HepG2 (cell line): ENCODE measurements around the gene UBR3. TPM values are rescaled to one million over a fixed set of nuclear protein-coding genes. Genes with fewer than 3 reads are reported as not detected.

Source experiments
- ATF6 ChIP-seq: sonication (generic); formaldehyde crosslinking; conservative IDR thresholded peaks from 2 replicates; pipeline ENCODE4 v1.4.0; 2020; ENCODE audit warnings: missing genetic modification reagents
- CBFB ChIP-seq: sonication (generic); formaldehyde crosslinking; IDR thresholded peaks from 2 replicates; pipeline ENCODE4 v1.4.0; 2020; ENCODE audit warnings: missing genetic modification reagents
- CEBPB ChIP-seq: IDR thresholded peaks from 2 replicates; pipeline ENCODE4 v1.6.1; 2011; ENCODE audit warnings: low read depth, low read length, improper control_type of control experiment, borderline replicate concordance
- EED ChIP-seq: sonication (generic); formaldehyde crosslinking; IDR thresholded peaks from 2 replicates; pipeline ENCODE4 v1.5.0; 2020; ENCODE audit warnings: mild to moderate bottlenecking, missing genetic modification reagents
- FUBP1 ChIP-seq: sonication (generic); formaldehyde crosslinking; IDR thresholded peaks from 2 replicates; pipeline ENCODE4 v1.5.1; 2020; ENCODE audit warnings: missing genetic modification reagents, mild to moderate bottlenecking, borderline replicate concordance
- KAT2B ChIP-seq: fragments of 150-350 bp; IDR thresholded peaks from 2 replicates; pipeline ENCODE4 v1.6.1; 2014; ENCODE audit warnings: low read depth, low read length, borderline replicate concordance
- KDM3A ChIP-seq: IDR thresholded peaks from 2 replicates; pipeline ENCODE4 v1.6.1; 2018; ENCODE audit warnings: low read depth, missing compliant biosample characterization
- MEF2D ChIP-seq: sonication (generic); formaldehyde crosslinking; IDR thresholded peaks from 2 replicates; pipeline ENCODE4 v1.5.1; 2020; ENCODE audit warnings: mild to moderate bottlenecking, missing genetic modification reagents
- PITX1 ChIP-seq: sonication (generic); formaldehyde crosslinking; IDR thresholded peaks from 2 replicates; pipeline ENCODE4 v1.5.1; 2020; ENCODE audit warnings: mild to moderate bottlenecking, missing genetic modification reagents
- PLRG1 ChIP-seq: fragments of 450-650 bp; conservative IDR thresholded peaks from 2 replicates; pipeline ENCODE4 v1.6.1; 2016
- SMYD3 ChIP-seq: sonication (generic); formaldehyde crosslinking; IDR thresholded peaks from 2 replicates; pipeline ENCODE4 v1.8.1; 2023; ENCODE audit warnings: mild to moderate bottlenecking, missing genetic modification reagents
- SRSF4 ChIP-seq: fragments of 200-400 bp; formaldehyde crosslinking; IDR thresholded peaks from one replicate; pipeline ENCODE4 v1.6.1; 2018; ENCODE audit warnings: mild to moderate bottlenecking, low read depth, low read length, moderate library complexity; ENCODE audit not compliant: poor library complexity, severe bottlenecking
- TAF1 ChIP-seq: sonication (generic); formaldehyde crosslinking; IDR thresholded peaks from 2 replicates; pipeline ENCODE4 v1.4.0; 2020; ENCODE audit warnings: missing genetic modification reagents
- ZBTB3 ChIP-seq: sonication (generic); formaldehyde crosslinking; IDR thresholded peaks from 2 replicates; pipeline ENCODE4 v1.4.0; 2020; ENCODE audit warnings: low read depth, mild to moderate bottlenecking, moderate library complexity, missing genetic modification reagents, borderline replicate concordance
- ZNF230 ChIP-seq: sonication (generic); formaldehyde crosslinking; IDR thresholded peaks from 2 replicates; pipeline ENCODE4 v1.4.0; 2020; ENCODE audit warnings: mild to moderate bottlenecking, missing genetic modification reagents
- ZNF724P ChIP-seq: sonication (generic); formaldehyde crosslinking; IDR thresholded peaks from 2 replicates; pipeline ENCODE4 v1.8.0; 2022; ENCODE audit warnings: missing genetic modification reagents, borderline replicate concordance
- polyA plus RNA-seq, 8 experiments: library from polyadenylated mRNA; depleted of rRNA in 3 of 8; stranded (reverse) in 7 of 8; unstranded in 1 of 8; fragments of >200 nt; fragmentation: Illumina TruSeq in 4 of 8; extraction: Trizol in 4 of 8; gene quantifications; 2 replicates each; pipeline versions ENCODE4 v1.2.1 to v1.2.3, GENCODE V29; 2011 to 2016; ENCODE audit warnings: low read depth in 4 of 8, missing spikeins in 1 of 8, mixed read lengths in 1 of 8; ENCODE audit not compliant: insufficient read depth in 1 of 8
- total RNA-seq, 5 experiments: library from RNA; depleted of rRNA; stranded (reverse); fragments of >200 nt; fragmentation: Illumina TruSeq; extraction: Trizol; gene quantifications; 2 replicates each; pipeline ENCODE4 v1.2.3, GENCODE V29; 2016; ENCODE audit warnings: low read depth in 1 of 5
- TF ChIP-seq, protein P1 (sequence below): sonication (generic); formaldehyde crosslinking; IDR thresholded peaks from 2 replicates; pipeline ENCODE4 v1.5.1; 2020; ENCODE audit warnings: mild to moderate bottlenecking, missing genetic modification reagents, borderline replicate concordance
- TF ChIP-seq, protein P2 (sequence below): IDR thresholded peaks from 2 replicates; pipeline ENCODE4 v1.6.1; 2018; ENCODE audit warnings: missing genetic modification reagents, mild to moderate bottlenecking, missing compliant biosample characterization

Gene UBR3
- total and polyA plus RNA-seq, 2 of the 13 experiments (the other 11 are each of a cell fraction or from before 2014, with no cell fraction given): 15.1 to 28.0 TPM

- no peak; the same call in 1 of the 2 replicates for TF ChIP-seq EED (CRISPR knock-in tag)
- TF ChIP-seq, protein P1, sequence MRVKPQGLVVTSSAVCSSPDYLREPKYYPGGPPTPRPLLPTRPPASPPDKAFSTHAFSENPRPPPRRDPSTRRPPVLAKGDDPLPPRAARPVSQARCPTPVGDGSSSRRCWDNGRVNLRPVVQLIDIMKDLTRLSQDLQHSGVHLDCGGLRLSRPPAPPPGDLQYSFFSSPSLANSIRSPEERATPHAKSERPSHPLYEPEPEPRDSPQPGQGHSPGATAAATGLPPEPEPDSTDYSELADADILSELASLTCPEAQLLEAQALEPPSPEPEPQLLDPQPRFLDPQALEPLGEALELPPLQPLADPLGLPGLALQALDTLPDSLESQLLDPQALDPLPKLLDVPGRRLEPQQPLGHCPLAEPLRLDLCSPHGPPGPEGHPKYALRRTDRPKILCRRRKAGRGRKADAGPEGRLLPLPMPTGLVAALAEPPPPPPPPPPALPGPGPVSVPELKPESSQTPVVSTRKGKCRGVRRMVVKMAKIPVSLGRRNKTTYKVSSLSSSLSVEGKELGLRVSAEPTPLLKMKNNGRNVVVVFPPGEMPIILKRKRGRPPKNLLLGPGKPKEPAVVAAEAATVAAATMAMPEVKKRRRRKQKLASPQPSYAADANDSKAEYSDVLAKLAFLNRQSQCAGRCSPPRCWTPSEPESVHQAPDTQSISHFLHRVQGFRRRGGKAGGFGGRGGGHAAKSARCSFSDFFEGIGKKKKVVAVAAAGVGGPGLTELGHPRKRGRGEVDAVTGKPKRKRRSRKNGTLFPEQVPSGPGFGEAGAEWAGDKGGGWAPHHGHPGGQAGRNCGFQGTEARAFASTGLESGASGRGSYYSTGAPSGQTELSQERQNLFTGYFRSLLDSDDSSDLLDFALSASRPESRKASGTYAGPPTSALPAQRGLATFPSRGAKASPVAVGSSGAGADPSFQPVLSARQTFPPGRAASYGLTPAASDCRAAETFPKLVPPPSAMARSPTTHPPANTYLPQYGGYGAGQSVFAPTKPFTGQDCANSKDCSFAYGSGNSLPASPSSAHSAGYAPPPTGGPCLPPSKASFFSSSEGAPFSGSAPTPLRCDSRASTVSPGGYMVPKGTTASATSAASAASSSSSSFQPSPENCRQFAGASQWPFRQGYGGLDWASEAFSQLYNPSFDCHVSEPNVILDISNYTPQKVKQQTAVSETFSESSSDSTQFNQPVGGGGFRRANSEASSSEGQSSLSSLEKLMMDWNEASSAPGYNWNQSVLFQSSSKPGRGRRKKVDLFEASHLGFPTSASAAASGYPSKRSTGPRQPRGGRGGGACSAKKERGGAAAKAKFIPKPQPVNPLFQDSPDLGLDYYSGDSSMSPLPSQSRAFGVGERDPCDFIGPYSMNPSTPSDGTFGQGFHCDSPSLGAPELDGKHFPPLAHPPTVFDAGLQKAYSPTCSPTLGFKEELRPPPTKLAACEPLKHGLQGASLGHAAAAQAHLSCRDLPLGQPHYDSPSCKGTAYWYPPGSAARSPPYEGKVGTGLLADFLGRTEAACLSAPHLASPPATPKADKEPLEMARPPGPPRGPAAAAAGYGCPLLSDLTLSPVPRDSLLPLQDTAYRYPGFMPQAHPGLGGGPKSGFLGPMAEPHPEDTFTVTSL (CRISPR knock-in tag): no peak; the same call in 1 of the 2 replicates
- no peak for TF ChIP-seq CEBPB
- 0 out of 2 replicates have a peak, but pooled peaks have one; percentile 30 for TF ChIP-seq MEF2D
- TF ChIP-seq FUBP1 (CRISPR knock-in tag): no peak
- peak; percentile 15; the same call in 1 of the 2 replicates for TF ChIP-seq CBFB (CRISPR knock-in tag)
- TF ChIP-seq ZBTB3 (CRISPR knock-in tag): no peak
- peak; percentile 89; the same call in 1 of the 2 replicates for TF ChIP-seq KDM3A (CRISPR knock-in tag)
- TF ChIP-seq, protein P2, sequence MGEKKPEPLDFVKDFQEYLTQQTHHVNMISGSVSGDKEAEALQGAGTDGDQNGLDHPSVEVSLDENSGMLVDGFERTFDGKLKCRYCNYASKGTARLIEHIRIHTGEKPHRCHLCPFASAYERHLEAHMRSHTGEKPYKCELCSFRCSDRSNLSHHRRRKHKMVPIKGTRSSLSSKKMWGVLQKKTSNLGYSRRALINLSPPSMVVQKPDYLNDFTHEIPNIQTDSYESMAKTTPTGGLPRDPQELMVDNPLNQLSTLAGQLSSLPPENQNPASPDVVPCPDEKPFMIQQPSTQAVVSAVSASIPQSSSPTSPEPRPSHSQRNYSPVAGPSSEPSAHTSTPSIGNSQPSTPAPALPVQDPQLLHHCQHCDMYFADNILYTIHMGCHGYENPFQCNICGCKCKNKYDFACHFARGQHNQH (CRISPR knock-in tag): peak; percentile 77
- TF ChIP-seq SMYD3 (CRISPR knock-in tag): no peak; the same call in 1 of the 2 replicates
- no peak for TF ChIP-seq PLRG1
- TF ChIP-seq SRSF4: no peak
- TF ChIP-seq ATF6 (CRISPR knock-in tag): no peak; the same call in 1 of the 2 replicates
- peak; percentile 80; the same call in 1 of the 2 replicates for TF ChIP-seq ZNF230 (CRISPR knock-in tag)
- 0 out of 2 replicates have a peak, but pooled peaks have one; percentile 21 for TF ChIP-seq PITX1 (CRISPR knock-in tag)
- peak; percentile 90 for TF ChIP-seq TAF1 (CRISPR knock-in tag)
- no peak for TF ChIP-seq ZNF724P
- no peak for TF ChIP-seq KAT2B
Measured at GRCh38 chr2:169798718-169799592, 28.3 kb upstream of the UBR3 start, which contains the start of gene SSB (continued).
